GM19023 (cell line): Measurements from ENCODE around the gene UBN2.

Experiments
- ATAC-seq: cut with Tn5 transposase; IDR thresholded peaks from one replicate; pipeline ENCODE4 v1.9.1; 2021; ENCODE audit warnings: mild to moderate bottlenecking, moderate library complexity; ENCODE audit not compliant: unreplicated experiment

The UBN2 gene

DNA sequence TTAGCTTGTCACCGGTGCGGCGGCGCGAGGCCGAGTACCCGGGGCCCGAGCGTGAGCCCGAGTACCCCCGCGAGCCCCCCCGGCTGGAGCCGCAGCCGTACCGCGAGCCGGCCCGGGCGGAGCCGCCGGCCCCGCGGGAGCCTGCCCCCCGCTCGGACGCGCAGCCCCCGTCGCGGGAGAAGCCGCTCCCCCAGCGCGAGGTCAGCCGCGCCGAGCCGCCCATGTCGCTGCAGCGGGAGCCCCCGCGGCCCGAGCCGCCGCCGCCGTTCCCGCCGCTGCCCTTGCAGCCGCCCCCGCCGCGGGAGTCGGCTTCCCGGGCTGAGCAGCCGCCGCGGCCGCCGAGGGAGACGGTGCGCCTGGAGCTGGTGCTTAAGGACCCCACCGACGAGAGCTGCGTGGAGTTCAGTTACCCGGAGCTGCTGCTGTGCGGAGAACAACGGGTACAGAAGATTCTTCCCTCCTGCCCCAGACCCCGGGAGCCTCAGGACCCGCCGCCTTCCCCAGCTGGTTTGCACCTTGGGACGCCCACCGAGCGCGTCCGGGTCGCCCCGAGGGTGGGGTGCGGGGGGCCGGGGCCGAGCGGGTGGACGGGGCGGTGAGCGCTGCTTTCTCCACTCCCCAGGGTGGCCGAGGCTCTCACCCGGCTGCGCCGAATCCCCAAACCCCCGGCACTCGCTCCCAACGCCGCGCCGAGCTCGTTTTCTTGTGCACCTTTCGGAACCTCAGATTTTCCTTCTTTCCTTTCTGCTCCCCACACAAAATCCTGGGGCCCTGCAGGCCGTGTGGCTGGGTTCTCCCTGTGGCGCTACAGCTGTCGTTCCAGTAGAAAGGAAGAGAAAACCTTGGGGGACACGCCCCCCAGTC lies 708 bp downstream of the UBN2 start:
- ATAC-seq: peak; percentile 33

DNA sequence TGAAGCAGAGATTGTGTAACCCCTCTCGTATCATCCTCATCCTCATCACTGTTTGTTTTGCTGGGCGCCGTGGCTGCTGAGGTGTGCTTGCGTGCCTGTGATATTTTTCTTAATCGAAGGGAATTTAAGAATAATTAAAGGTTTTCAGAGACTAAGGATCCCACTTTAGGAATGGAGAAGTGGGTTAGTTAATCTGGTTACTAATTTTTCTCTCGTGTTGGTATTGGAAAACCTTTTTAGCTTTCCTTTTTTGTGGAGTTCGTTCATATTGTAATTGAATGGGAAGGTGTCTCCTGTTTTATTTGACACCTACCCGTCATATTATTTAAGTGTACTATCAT lies 1.3 kb downstream of the UBN2 start:
- ATAC-seq: no peak

DNA sequence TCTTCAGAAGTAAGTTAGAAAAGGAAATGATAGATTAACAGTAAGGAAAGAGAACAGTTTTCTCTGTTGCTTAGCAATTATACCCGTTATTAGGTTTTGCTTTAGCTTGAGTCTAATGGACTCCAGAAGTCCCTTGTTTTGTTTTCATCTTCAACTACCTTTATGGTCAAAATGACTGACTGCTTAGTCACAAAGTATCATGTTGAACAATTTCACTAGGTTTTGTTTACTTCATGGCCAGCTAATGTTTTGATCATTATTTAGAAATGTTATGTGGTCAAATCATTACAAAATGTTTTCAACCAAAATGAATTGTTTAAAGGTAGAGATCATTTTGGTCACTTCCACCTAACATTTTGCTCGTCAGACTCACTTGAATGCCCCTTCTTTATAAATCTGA lies 1.9 kb downstream of the UBN2 start:
- ATAC-seq: no peak

DNA sequence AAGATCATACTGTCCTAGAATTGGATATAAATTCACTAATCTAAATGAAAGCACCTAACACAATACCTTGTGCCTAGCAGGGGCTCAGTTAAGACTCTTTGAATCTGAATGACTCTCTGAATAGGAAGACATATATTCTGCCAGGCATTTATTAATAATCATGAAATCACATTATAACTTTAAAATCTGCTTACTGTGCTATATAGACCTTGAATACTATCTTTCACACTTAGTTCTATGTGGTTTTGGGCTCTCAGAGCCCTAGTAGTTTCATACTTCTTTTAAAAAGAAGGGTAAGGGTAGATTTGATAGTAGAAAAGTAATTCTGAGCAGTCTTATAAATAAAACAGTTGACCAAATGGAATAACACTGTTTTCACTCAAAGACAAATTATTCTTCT lies 10.2 kb downstream of the UBN2 start:
- ATAC-seq: no peak

DNA sequence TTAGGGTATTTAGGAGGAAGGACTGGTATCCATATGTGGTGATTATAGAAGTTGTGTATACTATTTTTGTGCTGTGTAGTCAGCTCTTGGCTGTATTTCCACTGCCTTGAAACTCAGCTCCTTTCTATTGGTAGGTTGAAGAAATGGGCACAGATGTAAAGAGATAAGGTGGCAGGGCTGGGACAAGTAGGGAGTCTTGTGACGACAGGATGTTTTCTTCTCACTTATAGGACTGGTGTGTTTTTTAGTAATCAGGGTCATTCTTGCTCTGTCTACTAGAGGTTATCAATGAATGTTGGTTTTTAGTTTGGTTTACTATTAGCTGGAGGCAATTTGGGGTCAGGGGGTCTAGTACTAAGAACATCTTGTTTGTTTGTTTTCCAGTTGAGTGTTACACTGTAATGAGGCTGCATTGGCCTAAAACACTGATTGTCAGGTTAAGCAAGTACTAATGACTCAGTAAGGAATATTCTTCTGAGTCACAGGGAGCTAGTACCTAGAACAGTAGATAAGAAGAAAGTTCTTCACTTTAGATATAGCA lies 11.8 kb downstream of the UBN2 start:
- no peak for ATAC-seq

DNA sequence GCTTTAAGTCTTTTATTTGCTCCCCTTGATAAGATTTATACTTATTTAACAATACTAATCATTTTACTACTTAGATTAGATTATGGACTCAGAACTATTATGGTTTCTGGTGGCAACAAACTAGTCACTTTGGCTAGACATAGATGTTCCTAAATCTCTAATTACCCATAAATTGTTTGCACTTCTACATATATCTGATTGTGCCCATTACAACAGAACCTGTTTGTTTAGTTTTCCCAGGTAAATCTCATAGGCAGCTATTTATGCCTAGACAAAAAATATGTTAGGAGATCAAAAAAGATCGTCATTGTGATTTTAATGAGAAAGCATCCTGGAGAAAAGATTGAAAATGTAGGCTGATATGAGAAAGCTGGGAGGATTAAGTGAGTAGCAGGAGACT lies 14.4 kb downstream of the UBN2 start:
- ATAC-seq: no peak

DNA sequence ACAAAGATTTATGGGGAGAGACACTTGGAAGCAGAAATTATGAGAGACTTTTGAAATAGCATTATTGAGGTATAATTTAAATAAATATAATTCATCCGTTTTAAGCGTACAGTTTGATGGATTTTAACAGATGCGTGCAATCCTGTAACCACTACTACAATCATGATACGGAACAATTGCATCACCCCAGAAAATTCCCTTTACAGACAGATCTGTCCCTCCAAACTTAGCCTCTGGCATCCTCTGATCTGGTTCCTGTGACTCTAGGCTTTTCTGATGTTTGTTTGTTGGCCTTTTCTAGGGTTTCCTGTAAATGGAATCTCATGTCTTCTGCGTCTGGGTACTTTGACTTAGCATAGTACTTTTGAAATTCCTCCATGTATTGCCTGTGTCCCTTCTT lies 15.5 kb downstream of the UBN2 start:
- ATAC-seq: no peak

DNA sequence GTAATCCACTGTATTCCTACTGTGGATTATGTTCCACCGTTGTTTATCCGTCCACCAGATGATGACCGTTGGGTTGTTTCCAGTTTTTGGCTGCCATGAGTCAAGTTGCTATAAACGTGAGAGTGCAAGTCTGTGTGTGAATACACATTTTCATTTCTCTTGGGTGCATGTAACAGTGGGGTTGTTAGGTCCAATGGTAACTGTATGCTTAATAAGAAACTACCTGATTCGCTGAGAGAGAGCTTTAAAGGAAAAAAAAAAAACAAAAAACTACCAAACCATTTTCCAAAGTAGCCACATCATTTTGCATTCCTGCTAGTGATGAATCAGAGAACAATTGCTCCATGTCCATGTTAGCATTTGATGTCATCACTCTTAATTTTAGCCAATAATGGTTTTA lies 15.9 kb downstream of the UBN2 start:
- ATAC-seq: no peak

DNA sequence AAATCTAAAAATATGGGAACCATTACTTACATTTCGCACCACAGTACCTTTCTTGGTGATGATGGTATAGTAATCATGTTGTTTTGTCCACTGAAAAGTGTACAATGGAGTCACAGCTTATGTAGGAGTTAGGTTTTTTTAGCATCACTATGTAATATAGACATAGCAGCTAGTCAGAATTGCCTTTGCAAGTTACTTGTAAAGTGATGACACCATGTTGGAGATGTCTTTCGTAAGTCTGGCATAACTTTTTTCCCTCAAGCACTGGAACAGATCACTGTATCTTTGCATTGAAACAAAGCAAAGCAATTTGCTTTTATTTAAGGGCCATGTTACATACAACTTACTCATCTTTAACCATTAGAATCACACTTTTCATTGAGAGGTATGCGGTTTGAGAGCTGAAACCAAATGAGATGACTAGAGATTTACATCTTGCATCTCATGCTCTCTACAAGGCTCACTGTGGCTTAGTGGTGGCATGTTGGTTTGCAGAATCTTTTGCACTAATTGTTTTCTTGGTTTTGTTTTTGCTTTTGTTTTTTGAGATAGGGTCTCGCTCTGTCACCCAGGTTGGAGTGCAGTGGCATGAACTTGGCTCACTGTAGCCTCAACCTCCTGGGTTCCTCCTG lies 18.3 kb downstream of the UBN2 start:
- ATAC-seq: no peak

DNA sequence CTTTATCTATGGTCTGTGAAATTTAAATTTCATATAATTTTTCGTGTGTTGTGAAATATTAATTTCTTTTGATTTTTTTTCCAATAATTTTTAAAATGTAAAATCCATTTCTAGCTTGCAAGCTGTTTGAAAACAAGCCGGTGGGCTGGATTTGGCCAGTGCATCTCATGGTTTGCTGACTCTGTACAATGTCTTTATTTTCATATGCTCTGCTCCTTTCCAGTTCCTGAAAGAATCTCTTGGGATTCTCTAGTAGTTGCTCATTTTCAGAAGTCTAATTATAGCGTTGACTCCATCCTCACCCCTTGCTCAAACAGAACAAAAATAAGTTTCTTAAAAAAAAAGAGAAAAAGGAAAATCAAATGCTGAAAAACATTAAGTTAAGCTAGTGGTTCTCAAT lies 21.4 kb downstream of the UBN2 start:
- ATAC-seq: no peak

DNA sequence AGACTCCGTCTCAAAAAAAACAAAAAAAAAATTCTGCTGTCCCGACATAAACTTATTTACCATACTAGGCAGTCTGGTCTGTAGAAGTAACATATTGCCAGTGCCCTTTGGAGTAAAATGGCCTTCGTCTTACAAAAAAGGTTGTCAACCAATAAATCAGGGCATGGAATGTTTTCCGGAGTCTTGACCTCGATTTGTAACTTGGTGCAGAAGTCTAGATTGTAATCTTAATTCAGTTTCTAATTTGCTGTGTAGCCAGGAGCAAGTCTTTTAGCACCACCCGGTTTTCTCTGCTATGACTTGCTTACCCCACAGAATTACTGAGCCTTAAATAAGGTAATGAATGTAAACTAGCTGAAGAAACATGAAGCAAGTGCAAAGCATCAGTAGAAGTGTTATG lies 23.2 kb downstream of the UBN2 start:
- no peak for ATAC-seq

DNA sequence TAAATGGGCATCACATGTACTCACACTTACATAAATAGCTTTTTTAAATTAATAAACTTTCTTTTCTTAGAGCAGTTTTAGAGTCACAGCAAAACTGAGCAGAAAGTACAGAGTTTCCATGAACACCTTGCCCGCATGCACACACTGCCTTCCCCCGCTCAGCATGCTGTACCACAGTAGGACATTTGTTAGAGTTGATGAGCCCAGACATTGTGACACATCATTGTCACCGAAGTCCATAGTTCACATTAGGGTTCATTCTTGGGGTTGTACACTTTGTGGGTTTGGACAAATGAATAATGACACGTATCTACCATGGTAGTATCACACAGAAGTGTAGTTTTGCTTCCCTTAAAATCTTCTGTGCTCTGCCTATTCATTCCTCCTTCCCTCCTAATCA lies 23.7 kb downstream of the UBN2 start:
- ATAC-seq: no peak

DNA sequence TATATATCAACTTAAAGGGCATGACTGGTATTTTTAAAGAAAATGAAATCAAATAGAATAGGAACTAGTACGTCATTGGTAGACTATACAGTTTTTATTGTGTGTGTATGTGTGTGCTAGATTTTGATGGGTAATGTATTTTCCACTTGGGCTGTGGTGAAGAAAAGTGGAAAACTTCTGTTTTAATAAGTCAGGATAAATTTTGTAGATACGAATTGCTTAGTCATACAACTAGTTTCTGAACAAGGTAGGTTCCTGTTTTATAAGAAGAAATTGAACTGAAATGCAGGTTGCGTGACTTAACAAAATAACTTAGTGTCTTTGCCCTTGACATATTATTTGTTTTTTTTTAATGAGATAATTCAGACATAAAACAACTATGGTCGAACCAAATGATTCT lies 24.3 kb downstream of the UBN2 start:
- no peak for ATAC-seq

DNA sequence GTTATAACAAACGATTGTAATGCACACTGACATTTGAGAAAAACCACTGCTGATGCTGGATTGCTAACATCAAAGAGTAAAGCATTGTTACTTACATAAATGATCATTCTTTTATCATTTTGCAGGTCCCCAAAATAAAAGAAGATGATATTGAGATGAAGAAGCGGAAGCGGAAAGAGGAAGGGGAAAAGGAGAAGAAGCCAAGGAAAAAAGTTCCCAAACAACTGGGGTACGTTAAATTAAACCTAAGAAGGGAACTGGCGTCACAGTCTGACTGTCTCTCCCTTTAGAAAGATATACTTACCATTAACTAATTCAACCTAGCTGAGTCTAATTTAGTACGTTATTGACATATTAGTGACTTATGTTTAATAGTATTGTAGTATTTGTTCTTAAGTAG lies 28.1 kb downstream of the UBN2 start:
- no peak for ATAC-seq

DNA sequence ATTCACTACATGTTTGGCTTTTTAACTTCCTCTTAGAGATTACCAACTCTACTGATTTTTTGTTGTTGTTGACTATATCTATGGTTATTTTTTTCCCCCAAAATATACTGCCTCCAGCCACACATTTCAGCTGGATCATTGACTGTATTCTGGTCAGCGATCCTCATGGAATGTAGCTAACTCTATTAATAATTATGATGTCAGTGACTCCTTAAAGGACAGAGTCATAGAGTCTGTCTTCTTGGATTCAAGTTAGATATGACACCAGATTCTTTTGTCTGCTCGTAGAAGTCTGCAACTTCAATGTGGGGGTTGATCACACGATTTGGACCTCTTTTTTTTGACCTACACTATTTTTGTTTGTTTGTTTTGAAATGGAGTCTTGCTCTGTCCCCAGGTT lies 33.2 kb downstream of the UBN2 start:
- ATAC-seq: no peak

DNA sequence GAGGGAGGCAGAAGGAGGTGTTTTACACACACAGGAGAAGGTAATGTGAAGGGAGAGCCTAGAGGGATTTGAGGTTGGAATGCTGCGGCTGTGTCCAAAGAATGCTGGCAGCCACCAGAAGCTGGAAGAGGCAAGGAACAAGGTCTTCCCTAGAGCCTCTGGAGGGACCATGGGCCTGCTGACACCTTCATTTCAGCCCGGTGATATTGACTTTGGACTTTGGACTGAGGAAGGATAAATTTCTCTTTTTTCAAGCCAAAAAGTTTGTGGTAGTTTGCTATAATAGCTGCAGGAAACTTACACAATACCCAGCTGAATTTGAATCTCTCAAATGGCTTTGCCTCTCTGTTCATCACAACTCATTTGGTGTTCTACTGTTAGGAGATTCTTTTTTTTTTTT lies 34.6 kb downstream of the UBN2 start:
- no peak for ATAC-seq

DNA sequence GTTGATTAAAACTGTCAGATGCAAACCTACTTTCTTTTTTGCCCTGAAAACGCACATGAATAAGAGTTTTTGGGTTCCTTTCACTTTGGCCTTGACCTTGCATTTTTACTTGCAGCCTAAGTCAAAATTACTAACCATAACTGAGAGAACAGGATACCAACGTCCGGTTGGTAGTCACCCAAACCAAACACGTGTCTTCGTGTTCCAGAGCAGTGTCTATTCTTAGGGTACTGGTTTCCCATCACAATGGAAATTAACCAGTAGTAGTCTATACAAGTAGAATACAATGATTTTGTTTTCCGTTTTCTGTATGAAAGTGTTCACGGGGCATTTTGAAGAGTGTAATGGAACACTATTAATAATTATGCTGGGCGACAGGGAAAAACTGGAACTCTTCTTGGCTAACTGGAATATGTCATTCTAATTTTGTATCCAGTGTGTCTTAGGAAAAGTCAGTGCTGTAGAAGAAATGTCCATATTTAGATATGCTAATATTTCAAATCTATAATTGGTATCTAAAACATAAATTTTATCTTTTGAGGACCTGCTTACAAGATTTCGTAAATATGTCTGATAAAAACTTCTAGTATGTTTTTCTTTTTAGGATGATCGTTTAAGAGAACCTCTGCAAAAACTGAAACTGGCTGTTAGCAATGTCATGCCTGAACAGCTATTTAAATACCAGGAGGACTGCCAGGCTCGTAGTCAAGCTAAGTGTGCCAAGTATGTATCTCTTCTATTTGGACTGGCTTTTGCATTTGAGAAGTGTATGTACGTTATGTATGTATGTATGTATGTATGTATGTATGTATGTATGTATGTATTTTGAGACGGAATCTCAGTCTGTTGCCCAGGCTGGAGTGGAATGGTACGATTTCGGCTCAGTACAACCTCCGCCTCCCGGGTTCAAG lies 40.9 kb downstream of the UBN2 start:
- ATAC-seq: no peak

DNA sequence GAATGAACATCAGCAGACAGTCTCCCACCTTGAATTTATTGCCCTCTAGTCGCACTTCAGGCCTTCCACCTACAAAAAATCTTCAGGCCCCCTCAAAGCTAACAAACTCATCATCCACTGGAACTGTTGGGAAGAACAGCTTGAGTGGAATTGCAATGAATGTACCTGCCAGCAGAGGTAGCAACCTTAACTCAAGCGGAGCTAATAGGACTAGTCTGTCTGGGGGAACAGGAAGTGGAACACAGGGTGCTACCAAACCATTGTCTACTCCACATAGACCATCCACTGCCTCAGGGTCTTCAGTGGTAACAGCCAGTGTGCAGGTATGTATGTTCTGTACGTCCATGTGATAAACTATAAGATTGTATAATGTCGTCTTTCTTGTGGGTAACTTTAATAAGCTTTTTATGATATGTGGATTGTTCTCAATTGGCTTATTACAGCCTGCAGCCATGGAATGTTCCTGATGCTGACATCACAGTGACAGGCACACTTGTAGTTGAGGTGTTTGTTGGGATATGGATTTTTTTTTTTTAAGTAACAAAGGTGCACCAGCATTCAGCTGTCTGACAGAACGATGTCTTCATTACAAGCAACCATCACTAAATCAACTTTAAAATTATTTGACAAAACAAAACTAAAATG lies 53.3 kb downstream of the UBN2 start:
- ATAC-seq: no peak

DNA sequence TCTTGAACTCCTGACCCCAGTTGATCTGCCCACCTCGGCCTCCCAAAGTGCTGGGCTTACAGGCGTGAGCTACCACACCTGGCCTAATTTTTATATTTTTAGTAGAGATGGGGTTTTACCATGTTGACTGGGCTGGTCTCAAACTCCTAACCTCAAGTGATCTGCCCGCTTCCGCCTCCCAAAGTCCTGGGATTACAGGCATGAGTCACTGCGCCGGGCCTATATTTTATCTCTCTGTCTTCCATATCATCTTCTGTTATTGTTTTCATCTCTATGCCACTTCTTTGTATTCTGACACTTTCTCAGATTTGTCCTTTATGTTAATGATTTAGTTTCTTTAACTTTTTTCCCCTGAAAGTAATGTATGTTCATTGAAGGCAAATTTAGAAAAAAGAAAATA lies 55.1 kb downstream of the UBN2 start:
- ATAC-seq: no peak

DNA sequence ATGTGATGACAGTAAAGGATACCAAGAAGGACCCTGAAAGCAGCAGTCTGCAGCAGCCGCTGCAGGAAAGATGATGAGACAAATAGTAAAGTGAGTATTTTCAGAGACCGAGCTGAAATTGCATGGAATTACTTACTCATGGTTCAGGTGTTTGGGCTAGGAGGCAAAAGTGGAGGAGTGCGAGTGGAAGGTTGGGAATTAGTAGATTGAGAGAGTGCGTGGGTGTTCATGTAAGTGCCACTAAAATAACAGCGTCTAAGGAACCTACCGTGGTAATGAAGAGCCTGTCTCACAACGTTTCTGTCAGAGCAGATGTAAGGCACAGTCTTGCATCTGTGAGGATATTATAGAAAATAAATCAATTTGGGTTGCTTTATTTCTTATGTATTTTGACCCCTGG lies 61.8 kb downstream of the UBN2 start:
- no peak for ATAC-seq

DNA sequence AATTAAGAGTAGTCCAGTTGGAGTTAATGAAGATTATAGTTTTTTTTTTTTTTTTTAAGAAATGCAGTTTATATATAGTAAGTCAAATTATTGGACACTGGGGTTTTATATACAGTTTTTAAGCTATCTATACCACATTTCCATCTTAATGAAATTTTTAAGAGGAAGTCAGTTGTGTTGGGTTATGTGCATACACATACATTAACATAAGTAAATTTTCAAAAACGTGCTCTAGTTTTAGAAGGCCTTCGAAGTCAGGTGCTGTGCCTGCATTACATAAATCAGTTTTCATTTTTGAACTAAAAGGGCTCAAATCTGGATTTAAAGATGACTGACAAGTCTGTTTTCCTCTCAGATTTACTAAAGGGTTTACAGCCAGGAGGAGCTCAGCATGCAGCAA lies 62.5 kb downstream of the UBN2 start:
- no peak for ATAC-seq
